Hair follicular keratinocyte (primary cell): ENCODE results near the gene ZKSCAN7. TPM values are rescaled to one million over a fixed set of nuclear protein-coding genes. Genes with fewer than 3 reads are reported as not detected.

Experiments
- total RNA-seq: library from RNA; depleted of rRNA; stranded (reverse); fragments of >200 nt; gene quantifications from 2 replicates; pipeline ENCODE4 v1.2.3, GENCODE V29; 2015

ZKSCAN7 gene
- 2.1 and 6.4 TPM in 2 replicates for total RNA-seq

DNA sequence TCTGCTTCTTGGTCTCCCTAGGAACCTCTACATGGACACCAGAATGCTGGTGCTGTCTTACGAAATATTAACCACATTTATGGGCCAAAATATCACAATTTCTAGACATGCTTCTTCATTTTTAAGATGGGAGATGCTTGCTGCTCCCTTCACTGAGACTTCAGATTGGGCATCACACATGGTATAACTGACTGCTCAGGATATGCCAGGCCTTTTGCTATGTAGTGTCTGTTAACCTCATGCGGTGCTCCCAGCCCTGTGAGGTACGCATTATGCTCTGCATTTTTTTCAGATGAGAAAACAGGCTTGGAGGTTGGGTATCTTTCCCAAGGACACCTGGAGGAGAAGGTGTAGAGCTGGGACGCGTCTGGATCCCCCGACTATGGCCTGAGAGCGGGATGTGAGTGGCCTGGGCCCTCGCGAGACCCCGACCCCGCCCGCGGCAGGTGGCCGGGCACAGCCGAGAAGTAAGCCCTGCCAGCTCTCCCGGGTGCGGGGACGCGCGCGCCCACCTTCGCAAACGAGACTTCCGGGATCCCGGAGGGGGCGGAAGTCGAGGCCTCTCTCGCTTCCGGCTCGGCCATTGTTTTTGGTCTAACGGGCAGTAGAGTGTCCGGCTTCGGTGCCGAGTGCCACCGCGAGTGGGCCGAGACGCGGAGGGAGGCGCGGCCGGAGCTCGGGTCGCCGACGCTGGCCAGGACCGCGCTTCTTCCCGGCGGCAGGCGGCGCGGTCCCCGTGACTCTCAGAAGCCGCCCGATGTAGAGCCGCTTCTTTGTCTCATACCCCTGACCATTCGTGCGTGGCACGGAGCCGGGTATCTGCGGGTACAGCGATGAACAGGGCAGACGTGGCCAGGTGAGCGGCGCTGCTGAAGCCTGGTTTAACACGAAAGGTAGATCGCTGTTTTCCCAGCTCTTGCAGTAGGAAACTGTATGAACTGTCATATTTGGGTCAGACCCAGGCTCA is at the start of gene ZKSCAN7:
Gene ZKSCAN7, plus strand, starts transcription at position 568 of the 967 bp plus-strand sequence. CDS start 1,855 bp downstream, outside the sequence.

DNA sequence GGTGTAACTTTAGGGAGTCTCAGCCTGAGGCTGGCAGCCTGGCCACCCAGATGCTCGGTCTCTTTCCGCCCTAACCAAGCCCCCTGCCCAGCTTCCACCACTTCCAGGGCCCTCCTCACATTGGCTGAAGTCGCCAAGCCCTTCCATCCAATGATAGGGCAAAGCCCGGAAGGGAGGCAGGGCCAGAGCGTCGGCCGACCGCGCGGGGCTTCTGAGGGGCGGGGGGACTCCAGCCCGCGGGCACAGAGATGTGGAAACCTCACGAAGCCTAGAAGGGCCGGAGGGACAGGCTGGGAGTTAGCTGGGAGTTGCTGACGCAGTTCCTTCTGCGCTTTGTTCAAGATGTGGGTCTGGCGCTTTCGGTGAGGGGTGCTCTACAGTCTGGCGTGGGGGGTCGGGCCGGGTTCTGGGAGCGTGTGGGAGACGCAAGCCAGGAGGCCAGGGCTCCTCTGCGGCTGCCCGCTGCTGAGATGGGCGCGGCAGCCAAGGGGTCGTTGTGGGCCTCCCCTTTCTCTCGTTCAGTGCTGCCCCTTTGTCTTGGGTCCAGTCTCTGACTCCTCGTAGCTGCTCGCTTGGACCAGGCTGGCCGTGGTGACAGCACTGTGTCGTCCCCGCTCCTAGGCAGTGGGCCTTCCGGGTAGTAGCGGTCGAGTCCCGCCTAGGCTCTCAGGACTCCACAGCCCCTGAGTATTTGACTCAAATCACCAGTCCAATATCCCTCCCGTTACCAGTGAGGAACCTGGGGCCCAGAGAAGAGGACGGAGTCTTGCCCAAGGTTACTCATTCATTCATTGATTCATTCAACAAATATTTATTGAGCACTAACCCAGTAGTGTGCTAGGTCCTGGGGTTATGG is 29.9 kb downstream of the ZKSCAN7 start, which contains the start of gene ZNF660:
Gene ZNF660, plus strand, starts transcription at position 319 of the 856 bp plus-strand sequence. CDS start 9,230 bp downstream, outside the sequence.

Other genes starting within 250 kb of the ZKSCAN7 start
- 27.6 and 30.7 TPM in 2 replicates for gene TCAIM, start 216.4 kb upstream of the ZKSCAN7 start, total RNA-seq
- 1.7 and 2.0 TPM in 2 replicates for gene ZNF445, start 77.5 kb upstream of the ZKSCAN7 start, total RNA-seq
- gene ZNF660, start 29.8 kb downstream of the ZKSCAN7 start, total RNA-seq, result 0.55 and 0.72 TPM in 2 replicates
- gene ZNF197, start 69.8 kb downstream of the ZKSCAN7 start, total RNA-seq, result 7.2 and 9.5 TPM in 2 replicates
- 8.7 and 9.1 TPM in 2 replicates for gene ZNF35, start 93.5 kb downstream of the ZKSCAN7 start, total RNA-seq
- 1.6 and 2.7 TPM in 2 replicates for gene ZNF502, start 157.5 kb downstream of the ZKSCAN7 start, total RNA-seq
- gene ZNF501, start 174.4 kb downstream of the ZKSCAN7 start, total RNA-seq, result 2.5 and 2.7 TPM in 2 replicates
- gene KIAA1143, start 206.4 kb downstream of the ZKSCAN7 start, total RNA-seq, result 14.0 and 15.1 TPM in 2 replicates
- gene KIF15, start 206.6 kb downstream of the ZKSCAN7 start, total RNA-seq, result 3.8 and 12.6 TPM in 2 replicates